OCI-LY3 (cell line): Measurements from ENCODE around the gene PRDM2.
"Not testable (repeated sequence)": the region's sequence is repeated elsewhere in the genome, so short reads cannot be mapped to it uniquely, and the experiment has no call there.

Experiments used
- H2AFZ ChIP-seq: fragments of 200-600, 300-600 bp; shearing (Covaris generic); 2 replicates; pipeline ENCODE4 v1.6.0; 2014; ENCODE audit warnings: antibody characterized with exemption, low read depth, low read length
- H3K27ac ChIP-seq: fragments of 200-600, 300-600 bp; sonication (generic); 2 replicates; pipeline ENCODE4 v1.5.1; 2014; ENCODE audit warnings: mild to moderate bottlenecking, low read length, moderate library complexity, mixed read lengths
- H3K27me3 ChIP-seq: fragments of 200-600, 300-600 bp; sonication (generic); 2 replicates; pipeline ENCODE4 v1.6.1; 2014; ENCODE audit warnings: low read depth, low read length, mixed read lengths
- H3K36me3 ChIP-seq: fragments of 200-600, 300-600 bp; sonication (generic); replicated peaks from 2 replicates; pipeline ENCODE3; 2014; ENCODE audit warnings: low read depth, low read length, mixed read lengths
- H3K4me1 ChIP-seq: fragments of 300-600, 200-600 bp; sonication (generic); 2 replicates; pipeline ENCODE4 v1.6.1; 2014; ENCODE audit warnings: low read length, mixed read lengths
- H3K4me2 ChIP-seq: fragments of 200-600, 300-600 bp; sonication (generic); 2 replicates; pipeline ENCODE4 v1.6.1; 2014; ENCODE audit warnings: low read length, mixed read lengths
- H3K4me3 ChIP-seq: fragments of 300-600, 200-600 bp; sonication (generic); 2 replicates; pipeline ENCODE4 v1.5.1; 2014; ENCODE audit warnings: antibody characterized with exemption, mild to moderate bottlenecking, low read length, moderate library complexity
- H3K79me2 ChIP-seq: fragments of 300-600, 200-600 bp; shearing (Covaris generic); 2 replicates; pipeline ENCODE4 v1.6.1; 2014; ENCODE audit warnings: mild to moderate bottlenecking, low read length, mixed read lengths
- H3K9ac ChIP-seq: fragments of 300-600, 200-600 bp; shearing (Covaris generic); 2 replicates; pipeline ENCODE4 v1.6.0; 2014; ENCODE audit warnings: mild to moderate bottlenecking, low read length, moderate library complexity
- H3K9me3 ChIP-seq: fragments of 200-600, 300-600 bp; shearing (Covaris generic); 2 replicates; pipeline ENCODE4 v1.6.1; 2014; ENCODE audit warnings: low read length, mixed read lengths; ENCODE audit not compliant: insufficient read depth
- H4K20me1 ChIP-seq: fragments of 200-600, 300-600 bp; sonication (generic); 2 replicates; pipeline ENCODE4 v1.6.1; 2016; ENCODE audit warnings: low read length, mixed read lengths; ENCODE audit not compliant: insufficient read depth
- CTCF ChIP-seq: fragments of 200-600, 300-600 bp; sonication (generic); IDR thresholded peaks from 2 replicates; pipeline ENCODE4 v1.5.1; 2014; ENCODE audit warnings: antibody characterized with exemption, low read length, low read depth
- EZH2phosphoT487 ChIP-seq: fragments of 200-600 bp; shearing (Covaris generic); IDR thresholded peaks from 2 replicates; pipeline ENCODE4 v1.6.1; 2018; ENCODE audit warnings: antibody characterized with exemption, mixed run types, low read depth

PRDM2 gene

GRCh38 chr1:13687151-13687715, 12.8 kb upstream of the PRDM2 start:
- no peaks in the 10 kb centered on the region for H3K9me3 ChIP-seq
- no peak for TF ChIP-seq CTCF
- no peak for TF ChIP-seq EZH2phosphoT487
- no peak overlapping the region for H3K9ac ChIP-seq
- no peaks in the 10 kb centered on the region for H3K79me2 ChIP-seq
- no peaks in the 10 kb centered on the region for H4K20me1 ChIP-seq
- H3K4me2 ChIP-seq: no peak overlapping the region
- no peak overlapping the region for H3K27ac ChIP-seq
- H3K4me1 ChIP-seq: no peaks in the 10 kb centered on the region
- no peaks in the 10 kb centered on the region for H3K27me3 ChIP-seq
- no peak overlapping the region for H2AFZ ChIP-seq
- H3K4me3 ChIP-seq: no peak overlapping the region
- H3K36me3 ChIP-seq: no peaks in the 10 kb centered on the region

GRCh38 chr1:13693094-13693493, 6.9 kb upstream of the PRDM2 start:
- not testable (repeated sequence) for H3K36me3 ChIP-seq, H4K20me1 ChIP-seq, H3K27ac ChIP-seq, H3K9me3 ChIP-seq, H3K27me3 ChIP-seq, H3K9ac ChIP-seq, H3K4me3 ChIP-seq, H3K79me2 ChIP-seq, H2AFZ ChIP-seq
- H3K4me2 ChIP-seq: peak overlapping the region; percentile 34
- peaks cover 11% of the 10 kb centered on the region; the same call in 1 of the 2 replicates for H3K4me1 ChIP-seq

- Histone ChIP-seq H3K27me3 (no peaks in the 10 kb centered on the region), H3K4me1 (peaks cover 17% of the 10 kb centered on the region), H3K36me3 (peaks cover 10% of the 10 kb centered on the region), H4K20me1 (no peaks in the 10 kb centered on the region), H3K27ac (no peak overlapping the region), H3K4me2 (peak overlapping the region; percentile 59), H3K9me3 (peaks cover 6% of the 10 kb centered on the region; the same call in 1 of the 2 replicates), H3K9ac (no peak overlapping the region), H3K79me2 (peaks cover 13% of the 10 kb centered on the region), H2AFZ (peak overlapping the region; percentile 58; the same call in 1 of the 2 replicates), H3K4me3 (peak overlapping the region; percentile 53)
- TF ChIP-seq CTCF: no peak
- TF ChIP-seq EZH2phosphoT487: no peak
Observed at GRCh38 chr1:13694886-13695684, 4.9 kb upstream of the PRDM2 start.

- H3K27me3 ChIP-seq: no peaks in the 10 kb centered on the region
- no peak overlapping the region for H3K4me3 ChIP-seq
- H3K36me3 ChIP-seq: peaks cover 10% of the 10 kb centered on the region
- no peak overlapping the region for H3K4me2 ChIP-seq
- no peak overlapping the region for H2AFZ ChIP-seq
- H3K79me2 ChIP-seq: peaks cover 34% of the 10 kb centered on the region
- H3K9ac ChIP-seq: no peak overlapping the region
- peaks cover 17% of the 10 kb centered on the region for H3K4me1 ChIP-seq
- no peak overlapping the region for H3K27ac ChIP-seq
- H4K20me1 ChIP-seq: no peaks in the 10 kb centered on the region
- H3K9me3 ChIP-seq: peaks cover 6% of the 10 kb centered on the region; the same call in 1 of the 2 replicates
- no peak for TF ChIP-seq CTCF
- TF ChIP-seq EZH2phosphoT487: no peak
Observed at GRCh38 chr1:13697738-13698137, 2.2 kb upstream of the PRDM2 start.
